HG03342 (cell line): ENCODE data around the gene MC1R.
"Not testable (repeated sequence)": the region's sequence is repeated elsewhere in the genome, so short reads cannot be mapped to it uniquely, and the experiment has no call there.

ENCODE experiments used
- ATAC-seq: cut with Tn5 transposase; IDR thresholded peaks from one replicate; pipeline ENCODE4 v1.9.1; 2021; ENCODE audit warnings: mild to moderate bottlenecking, moderate library complexity; ENCODE audit not compliant: unreplicated experiment

MC1R gene

GRCh38 chr16:89913408-89914387, 5.0 kb upstream of the MC1R start:
- no peak for ATAC-seq

GRCh38 chr16:89914642-89915285, 3.9 kb upstream of the MC1R start:
- ATAC-seq = not testable (repeated sequence)

- no peak for ATAC-seq
Observed at GRCh38 chr16:89915303-89916232, 3.1 kb upstream of the MC1R start.

GRCh38 chr16:89917773-89918452, 749 bp upstream of the MC1R start:
- peak; percentile 85 for ATAC-seq

GRCh38 chr16:89919535-89920406, 1.1 kb downstream of the MC1R start:
- no peak for ATAC-seq

- no peak for ATAC-seq
Observed at GRCh38 chr16:89920723-89921122, 2.1 kb downstream of the MC1R start.

GRCh38 chr16:89921131-89921701, 2.6 kb downstream of the MC1R start:
- ATAC-seq = no peak

- no peak for ATAC-seq
Observed at GRCh38 chr16:89921702-89922476, 3.2 kb downstream of the MC1R start.

GRCh38 chr16:89922477-89922883, 3.8 kb downstream of the MC1R start:
- ATAC-seq = no peak

- no peak for ATAC-seq
Observed at GRCh38 chr16:89922884-89923639, 4.4 kb downstream of the MC1R start, which contains the start of gene TUBB3. TUBB3 (plus strand) TSS chr16:89923342; CDS start chr16:89923402, 60 bp downstream.

- no peak for ATAC-seq
Observed at GRCh38 chr16:89923640-89924296, 5.1 kb downstream of the MC1R start.

GRCh38 chr16:89924297-89924924, 5.7 kb downstream of the MC1R start:
- no peak for ATAC-seq

- ATAC-seq = no peak
Observed at GRCh38 chr16:89924925-89925307, 6.3 kb downstream of the MC1R start.

GRCh38 chr16:89925596-89926079, 7.0 kb downstream of the MC1R start:
- ATAC-seq = peak; percentile 19

- no peak for ATAC-seq
Observed at GRCh38 chr16:89931305-89931896, 12.7 kb downstream of the MC1R start.

- ATAC-seq = no peak
Observed at GRCh38 chr16:89931964-89932363, 13.3 kb downstream of the MC1R start.
